Activated CD8-positive, alpha-beta T cell treated with anti-CD3 and anti-CD28 coated beads for 36 hours (primary cell): Measurements from ENCODE around the gene RGS16. TPM values are rescaled to one million over a fixed set of nuclear protein-coding genes. Genes with fewer than 3 reads are reported as not detected.

Experiments
- ATAC-seq: fragments of 200-7000 bp; cut with Tn5 transposase; one replicate; pipeline ENCODE4 v1.10.0; 2021; ENCODE audit warnings: mild to moderate bottlenecking, moderate library complexity
- CTCF ChIA-PET: fragments of 350-600 bp; sonication (Branson Sonifier 250); formaldehyde crosslinking; loops from one replicate; lab custom pipeline; 2021; ENCODE audit warnings: antibody characterized with exemption; lab: Charles Lee
- POLR2A ChIA-PET: fragments of 350-600 bp; sonication (Branson Sonifier 250); formaldehyde crosslinking; loops from one replicate; lab custom pipeline; 2021; ENCODE audit warnings: antibody characterized with exemption; lab: Charles Lee
- DNase-seq: peaks from one replicate; pipeline ENCODE4 v3.0.0-alpha.2; 2020
- H3K27ac Mint-ChIP-seq: one replicate; pipeline ENCODE4 v1.8.0; 2021; ENCODE audit warnings: mild to moderate bottlenecking, mixed read lengths
- H3K27me3 Mint-ChIP-seq: one replicate; pipeline ENCODE4 v1.8.0; 2021; ENCODE audit warnings: mixed read lengths
- H3K36me3 Mint-ChIP-seq: one replicate; pipeline ENCODE4 v1.8.0; 2021; ENCODE audit warnings: low read depth, mixed read lengths
- H3K4me1 Mint-ChIP-seq: one replicate; pipeline ENCODE4 v1.8.0; 2021; ENCODE audit warnings: low read depth, mixed read lengths
- H3K4me3 Mint-ChIP-seq: one replicate; pipeline ENCODE4 v1.8.0; 2021; ENCODE audit warnings: mild to moderate bottlenecking, moderate library complexity, mixed read lengths
- H3K9me3 Mint-ChIP-seq: one replicate; pipeline ENCODE4 v1.8.0; 2021; ENCODE audit warnings: mixed read lengths
- intact Hi-C: fragments of 100-400 bp; cut with micrococcal nuclease; formaldehyde crosslinking; loops from one replicate; pipeline ENCODE4 v1.10.0; 2022
- total RNA-seq, 2 experiments: library from RNA; stranded (reverse); gene quantifications; one replicate each; pipeline ENCODE4 v1.2.3, GENCODE V29; 2021
- TF ChIP-seq, protein P1 (sequence below): fragments of 200-600 bp; IDR thresholded peaks from one replicate; pipeline ENCODE4 v1.8.0; 2022; ENCODE audit warnings: antibody characterized with exemption, mild to moderate bottlenecking

The RGS16 gene
- total RNA-seq, 2 experiments from 2014 or later, result 33.8 to 35.6 TPM

DNA sequence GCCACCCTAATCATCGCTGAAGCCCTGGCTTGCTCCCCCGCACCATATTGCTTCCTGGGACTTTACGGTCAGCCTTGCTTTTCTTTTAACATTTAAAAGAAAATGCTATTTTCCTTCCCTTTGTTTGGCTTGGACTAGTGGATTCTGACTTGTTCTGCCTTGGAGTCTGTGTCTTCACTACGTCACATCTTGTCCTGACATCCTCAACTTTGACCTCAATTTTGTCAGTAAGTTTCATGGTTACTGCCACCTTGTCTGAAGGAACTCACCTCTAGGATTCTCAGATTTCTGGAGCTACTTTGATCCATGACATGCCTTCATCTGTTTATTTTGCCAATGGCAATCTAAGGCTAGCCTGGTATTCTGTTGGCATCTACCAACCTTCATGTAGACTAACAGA, 19.4 kb downstream of the RGS16 start:
- TF ChIP-seq, protein P1, sequence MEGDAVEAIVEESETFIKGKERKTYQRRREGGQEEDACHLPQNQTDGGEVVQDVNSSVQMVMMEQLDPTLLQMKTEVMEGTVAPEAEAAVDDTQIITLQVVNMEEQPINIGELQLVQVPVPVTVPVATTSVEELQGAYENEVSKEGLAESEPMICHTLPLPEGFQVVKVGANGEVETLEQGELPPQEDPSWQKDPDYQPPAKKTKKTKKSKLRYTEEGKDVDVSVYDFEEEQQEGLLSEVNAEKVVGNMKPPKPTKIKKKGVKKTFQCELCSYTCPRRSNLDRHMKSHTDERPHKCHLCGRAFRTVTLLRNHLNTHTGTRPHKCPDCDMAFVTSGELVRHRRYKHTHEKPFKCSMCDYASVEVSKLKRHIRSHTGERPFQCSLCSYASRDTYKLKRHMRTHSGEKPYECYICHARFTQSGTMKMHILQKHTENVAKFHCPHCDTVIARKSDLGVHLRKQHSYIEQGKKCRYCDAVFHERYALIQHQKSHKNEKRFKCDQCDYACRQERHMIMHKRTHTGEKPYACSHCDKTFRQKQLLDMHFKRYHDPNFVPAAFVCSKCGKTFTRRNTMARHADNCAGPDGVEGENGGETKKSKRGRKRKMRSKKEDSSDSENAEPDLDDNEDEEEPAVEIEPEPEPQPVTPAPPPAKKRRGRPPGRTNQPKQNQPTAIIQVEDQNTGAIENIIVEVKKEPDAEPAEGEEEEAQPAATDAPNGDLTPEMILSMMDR, result no peak

DNA sequence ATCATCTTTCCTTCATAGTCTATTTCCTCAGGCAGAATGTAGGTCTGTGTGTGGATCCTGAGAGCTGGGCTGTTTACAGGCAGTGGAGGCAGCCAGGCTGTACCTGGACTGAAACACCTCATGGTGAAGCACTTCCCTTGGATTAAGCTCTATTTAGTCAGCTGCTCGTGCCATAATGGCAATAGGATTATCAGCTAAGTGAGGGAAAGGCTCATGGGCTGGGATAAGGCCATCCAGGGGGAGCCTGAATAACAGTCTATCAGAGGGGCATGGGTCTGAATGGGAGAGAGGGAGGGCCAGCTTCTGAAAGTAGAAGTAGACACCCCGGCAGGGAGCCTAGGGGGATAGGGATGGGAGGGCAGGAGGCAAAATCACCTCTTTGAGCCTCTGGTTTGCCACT, 23.5 kb downstream of the RGS16 start:
- Mint-ChIP-seq H3K27ac (no peak overlapping the region), H3K36me3 (peaks cover 30% of the 10 kb centered on the region), H3K27me3 (no peaks in the 10 kb centered on the region), H3K4me1 (peaks cover 39% of the 10 kb centered on the region), H3K9me3 (no peaks in the 10 kb centered on the region), H3K4me3 (no peak overlapping the region)
- CTCF ChIA-PET, result interaction anchor here (1.4 to 2.2 kb wide), 2 partner anchors 10 to 15 kb away, joined by 3 to 10 read pairs; no protein-coding TSS in a partner anchor
- POLR2A ChIA-PET, result no interaction called here
- TF ChIP-seq, protein P1, result no peak
- ATAC-seq (no peak), DNase-seq (no peak)
- intact Hi-C loops, result no loop called here

More for the DNA sequence above, 19.4 kb downstream of the RGS16 start:
- H3K4me1 Mint-ChIP-seq, result peaks cover 54% of the 10 kb centered on the region
- intact Hi-C loops, result no loop called here
- H3K27ac Mint-ChIP-seq, result no peak overlapping the region
- ChIA-PET POLR2A (no interaction called here), CTCF (interaction anchor here (1.2 to 27.6 kb wide), 3 partner anchors 12 to 204 kb away, joined by 3 to 1003 read pairs (median 24); partner anchors contain the start of gene NPL)
- H3K4me3 Mint-ChIP-seq, result no peak overlapping the region
- ATAC-seq (no peak), DNase-seq (no peak)
- H3K27me3 Mint-ChIP-seq, result no peaks in the 10 kb centered on the region
- peaks cover 24% of the 10 kb centered on the region for H3K36me3 Mint-ChIP-seq
- peaks cover 2% of the 10 kb centered on the region for H3K9me3 Mint-ChIP-seq

DNA sequence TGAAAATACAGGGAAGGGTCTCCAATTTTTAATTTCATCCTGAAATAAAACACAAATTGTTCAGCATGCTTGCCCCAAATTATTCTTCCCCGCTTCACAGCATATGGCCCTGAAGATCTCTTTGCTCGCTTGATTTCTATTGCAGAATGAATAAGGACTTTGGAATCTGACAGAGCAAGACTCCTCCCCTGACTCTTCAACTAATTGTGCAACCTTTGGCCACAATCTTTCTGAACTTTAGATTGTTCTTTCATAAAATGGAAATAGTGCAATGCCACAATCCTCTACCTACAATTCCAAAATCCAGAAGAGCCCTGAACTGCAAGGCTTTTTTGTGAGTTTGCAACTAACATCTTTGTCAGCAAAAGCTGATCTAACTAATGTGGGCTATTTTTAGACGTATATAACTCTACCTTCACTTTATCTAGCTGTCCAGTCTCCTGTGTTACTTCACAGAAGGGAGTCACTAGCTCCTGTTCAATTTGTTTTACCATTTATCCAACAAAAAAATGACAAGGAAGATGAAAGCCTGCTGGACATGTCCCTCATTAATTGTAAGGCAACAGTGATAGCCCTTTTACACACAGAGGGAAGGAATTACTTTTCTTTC, 28.5 kb downstream of the RGS16 start:
- Mint-ChIP-seq H3K4me3 (no peak overlapping the region), H3K9me3 (no peaks in the 10 kb centered on the region), H3K36me3 (peaks cover 32% of the 10 kb centered on the region), H3K4me1 (peaks cover 3% of the 10 kb centered on the region), H3K27ac (no peak overlapping the region), H3K27me3 (no peaks in the 10 kb centered on the region)
- intact Hi-C loops, result no loop called here
- ChIA-PET CTCF (interaction anchor here (1.0 to 1.4 kb wide), 4 partner anchors 17 to 207 kb away, joined by 3 to 5 read pairs (median 4); no protein-coding TSS in a partner anchor), POLR2A (no interaction called here)
- DNase-seq, result no peak
- TF ChIP-seq, protein P1, result no peak
- no peak for ATAC-seq

DNA sequence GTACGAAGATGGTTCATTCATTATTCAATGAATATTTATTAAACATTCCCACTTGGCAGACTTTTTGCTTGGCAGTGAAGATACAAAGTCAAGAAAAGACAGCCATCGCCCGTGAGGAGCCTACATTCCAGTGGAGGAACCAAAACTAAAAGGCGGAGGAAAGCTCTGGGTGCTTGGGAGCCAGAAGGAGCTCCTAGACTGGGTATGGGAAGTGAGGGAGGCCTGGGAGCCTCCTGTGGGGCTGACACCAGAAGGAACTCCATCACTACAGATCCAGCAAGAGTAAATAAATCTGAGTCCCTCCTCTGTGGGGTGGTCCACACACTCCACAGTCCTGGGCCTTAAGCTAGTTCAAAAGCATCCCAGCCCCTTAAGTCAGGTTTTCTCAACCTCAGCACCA, 30.0 kb downstream of the RGS16 start:
- peaks cover 25% of the 10 kb centered on the region for H3K36me3 Mint-ChIP-seq
- H3K27me3 Mint-ChIP-seq, result no peaks in the 10 kb centered on the region
- no peak for ATAC-seq
- no peak overlapping the region for H3K4me3 Mint-ChIP-seq
- intact Hi-C loops, result no loop called here
- no peak for DNase-seq
- POLR2A ChIA-PET, result interaction anchor here (1.5 kb wide), 1 partner anchor 8 kb away, joined by 4 read pairs; no protein-coding TSS in a partner anchor
- no peaks in the 10 kb centered on the region for H3K9me3 Mint-ChIP-seq
- TF ChIP-seq, protein P1, result no peak
- no peak overlapping the region for H3K27ac Mint-ChIP-seq
- CTCF ChIA-PET, result interaction anchor here (1.4 kb wide), 1 partner anchor 24 kb away, joined by 3 read pairs; no protein-coding TSS in a partner anchor
- H3K4me1 Mint-ChIP-seq, result peaks cover 3% of the 10 kb centered on the region

DNA sequence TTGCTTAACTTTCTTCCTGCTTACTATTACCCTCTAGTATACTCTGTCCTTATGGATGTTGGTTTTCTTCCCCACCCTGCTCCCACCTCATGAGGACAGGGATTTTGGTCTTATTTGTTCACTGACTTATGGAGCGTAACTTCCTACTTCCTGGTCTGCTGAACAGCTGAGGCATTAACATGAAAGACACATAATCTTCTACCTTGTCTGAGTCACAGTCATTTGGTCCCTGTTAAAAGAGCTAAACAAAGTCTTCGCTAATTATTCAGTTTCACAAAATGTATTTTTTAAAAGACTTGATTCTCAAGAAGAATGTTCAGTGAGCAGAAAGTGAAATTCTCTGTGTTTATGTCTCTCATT, 33.6 kb downstream of the RGS16 start:
- DNase-seq (no peak), ATAC-seq (no peak)
- intact Hi-C loops, result no loop called here
- ChIA-PET POLR2A (no interaction called here), CTCF (interaction anchor here (1.4 kb wide), 1 partner anchor 10 kb away, joined by 3 read pairs; no protein-coding TSS in a partner anchor)
- Mint-ChIP-seq H3K27me3 (no peaks in the 10 kb centered on the region), H3K4me3 (no peak overlapping the region), H3K36me3 (peaks cover 10% of the 10 kb centered on the region), H3K27ac (no peak overlapping the region), H3K4me1 (no peaks in the 10 kb centered on the region), H3K9me3 (no peaks in the 10 kb centered on the region)
- TF ChIP-seq, protein P1, result no peak
